Cardiac septum (tissue), 1 donor: Measurements from ENCODE around the gene TP53TG3C. TPM values are rescaled to one million over a fixed set of nuclear protein-coding genes. Genes with fewer than 3 reads are reported as not detected.
"Not testable (repeated sequence)": the region's sequence is repeated elsewhere in the genome, so short reads cannot be mapped to it uniquely, and the experiment has no call there.

Experiments used
- DNase-seq: peaks from one replicate; pipeline ENCODE4 v3.0.0-alpha.2; 2020; ENCODE audit warnings: low spot score
- intact Hi-C: fragments of 100-400 bp; cut with DNase I; formaldehyde crosslinking; loops from one replicate; pipeline ENCODE4 v1.14.0; 2022
- long read RNA-seq: library from polyadenylated mRNA; unstranded; transcript quantifications from one replicate; pipeline ENCODE4 v2.0.0, GENCODE V29; 2021
- total RNA-seq: library from RNA; stranded (reverse); fragmentation: NEBNext Ultra II Directional; extraction: Animal tissue kit (Norgen Biotek cat#: 25700); gene quantifications from one replicate; pipeline ENCODE4 v1.2.1, GENCODE V29; 2021
- donor health status: DM: no; HTN: no; CAD: no.

The TP53TG3C gene, protein sequence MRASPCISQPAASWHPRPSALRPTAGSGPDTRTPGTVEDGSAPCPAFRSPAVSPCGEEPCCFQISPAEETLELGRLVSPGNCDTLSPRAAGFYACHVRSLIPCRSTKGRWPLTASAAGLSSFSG
- total RNA-seq, result not detected
- long read RNA-seq, result 0 reads

DNA sequence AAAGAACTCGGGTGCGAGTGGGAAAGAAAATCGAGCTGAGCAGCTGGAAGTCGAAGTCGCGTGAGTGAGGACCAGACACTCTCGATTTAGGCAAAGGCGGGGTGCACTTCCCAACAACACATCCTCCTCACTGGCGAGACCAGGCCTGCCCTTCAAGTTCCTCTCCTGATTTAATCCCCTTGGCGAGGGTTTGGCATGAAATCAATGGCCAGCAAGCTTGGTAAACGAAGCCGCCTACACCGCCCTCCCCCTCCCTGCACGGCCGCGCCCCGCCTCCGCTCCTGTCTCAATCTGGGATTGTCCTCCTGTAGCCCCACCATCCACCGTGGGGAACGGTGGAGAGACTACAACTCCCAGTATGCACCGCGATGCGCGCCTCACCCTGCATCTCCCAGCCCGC lies at the start of gene TP53TG3C:
TP53TG3C (plus strand) TSS at position 301 of the 400 bp plus-strand sequence; CDS start at position 369, 68 bp downstream.
- intact Hi-C loops, DNase-seq: not testable (repeated sequence)

Other genes starting within 250 kb of the TP53TG3C start
- not detected for gene TP53TG3E, start 110.1 kb downstream of the TP53TG3C start, total RNA-seq
- not detected for gene TP53TG3B, start 166.6 kb downstream of the TP53TG3C start, total RNA-seq